Measurements from ENCODE around the gene TMEM258. TPM values are rescaled to one million over a fixed set of nuclear protein-coding genes. Genes with fewer than 3 reads are reported as not detected.

Gene TMEM258
- total RNA-seq, 1 donor from 2014 or later: 162 TPM

- Mint-ChIP-seq H3K4me1 (peaks cover 41% of the 10 kb centered on the region), H3K27ac (ENCODE audit: unreplicated experiment) (peak overlapping the region; percentile 100), H3K9me3 (no peaks in the 10 kb centered on the region), H3K36me3 (ENCODE audit: low read depth) (peaks cover 14% of the 10 kb centered on the region), H3K4me3 (peak overlapping the region; percentile 96), H3K27me3 (ENCODE audit: low read depth) (peaks cover 3% of the 10 kb centered on the region)
- DNase-seq (ENCODE audit: low read depth, low spot score): no peak
- TF ChIP-seq CTCF (conservative IDR thresholded peaks at IDR 0.05): no peak
Measured at GRCh38 chr11:61793083-61793828, 857 bp upstream of the TMEM258 start.

GRCh38 chr11:61791737-61792309 lies 576 bp downstream of the TMEM258 start:
- peak overlapping the region; percentile 100 for H3K27ac Mint-ChIP-seq (ENCODE audit: unreplicated experiment)
- peaks cover 10% of the 10 kb centered on the region for H3K36me3 Mint-ChIP-seq (ENCODE audit: low read depth)
- H3K9me3 Mint-ChIP-seq: no peaks in the 10 kb centered on the region
- H3K4me3 Mint-ChIP-seq: peak overlapping the region; percentile 96
- H3K27me3 Mint-ChIP-seq (ENCODE audit: low read depth): peaks cover 3% of the 10 kb centered on the region
- DNase-seq (ENCODE audit: low read depth, low spot score): peak; percentile 70
- TF ChIP-seq CTCF (conservative IDR thresholded peaks at IDR 0.05): no peak
- H3K4me1 Mint-ChIP-seq: peaks cover 31% of the 10 kb centered on the region

GRCh38 chr11:61787928-61788491 lies 4.4 kb downstream of the TMEM258 start:
- peak; percentile 37 for DNase-seq (ENCODE audit: low read depth, low spot score)
- peaks cover 13% of the 10 kb centered on the region for H3K4me1 Mint-ChIP-seq
- H3K27ac Mint-ChIP-seq (ENCODE audit: unreplicated experiment): no peak overlapping the region
- no peaks in the 10 kb centered on the region for H3K9me3 Mint-ChIP-seq
- no peak overlapping the region for H3K4me3 Mint-ChIP-seq
- H3K36me3 Mint-ChIP-seq (ENCODE audit: low read depth): peaks cover 6% of the 10 kb centered on the region
- TF ChIP-seq CTCF (conservative IDR thresholded peaks at IDR 0.05): peak; percentile 60
- peaks cover 3% of the 10 kb centered on the region for H3K27me3 Mint-ChIP-seq (ENCODE audit: low read depth)

GRCh38 chr11:61785837-61786402 lies 6.5 kb downstream of the TMEM258 start:
- Mint-ChIP-seq H3K27me3 (ENCODE audit: low read depth) (no peaks in the 10 kb centered on the region), H3K4me3 (no peak overlapping the region), H3K36me3 (ENCODE audit: low read depth) (peaks cover 6% of the 10 kb centered on the region), H3K27ac (ENCODE audit: unreplicated experiment) (no peak overlapping the region), H3K9me3 (no peaks in the 10 kb centered on the region), H3K4me1 (no peaks in the 10 kb centered on the region)
- no peak for TF ChIP-seq CTCF (conservative IDR thresholded peaks at IDR 0.05)
- no peak for DNase-seq (ENCODE audit: low read depth, low spot score)

GRCh38 chr11:61784506-61784805 lies 7.9 kb downstream of the TMEM258 start:
- no peak for TF ChIP-seq CTCF (conservative IDR thresholded peaks at IDR 0.05)
- DNase-seq (ENCODE audit: low read depth, low spot score): no peak
- H3K4me3 Mint-ChIP-seq: peak overlapping the region; percentile 65
- H3K36me3 Mint-ChIP-seq (ENCODE audit: low read depth): no peaks in the 10 kb centered on the region
- no peaks in the 10 kb centered on the region for H3K27me3 Mint-ChIP-seq (ENCODE audit: low read depth)
- no peaks in the 10 kb centered on the region for H3K9me3 Mint-ChIP-seq
- H3K27ac Mint-ChIP-seq (ENCODE audit: unreplicated experiment): no peak overlapping the region
- no peaks in the 10 kb centered on the region for H3K4me1 Mint-ChIP-seq
